GM18526 (cell line): ENCODE results near the gene INTS2.

Source experiments
- POLR2A ChIP-seq: IDR thresholded peaks from 3 replicates; pipeline ENCODE4 v1.6.1; 2011; ENCODE audit not compliant: insufficient read length; ENCODE audit errors: extremely low read depth

Gene INTS2

GRCh38 chr17:61836266-61837174 lies 91.3 kb downstream of the INTS2 start:
- no peak for TF ChIP-seq POLR2A

- TF ChIP-seq POLR2A = no peak
These were observed 92.2 kb downstream of the INTS2 start for GRCh38 chr17:61835606-61836005.

- no peak for TF ChIP-seq POLR2A
These were observed 93.2 kb downstream of the INTS2 start for GRCh38 chr17:61834610-61835009.

DNA sequence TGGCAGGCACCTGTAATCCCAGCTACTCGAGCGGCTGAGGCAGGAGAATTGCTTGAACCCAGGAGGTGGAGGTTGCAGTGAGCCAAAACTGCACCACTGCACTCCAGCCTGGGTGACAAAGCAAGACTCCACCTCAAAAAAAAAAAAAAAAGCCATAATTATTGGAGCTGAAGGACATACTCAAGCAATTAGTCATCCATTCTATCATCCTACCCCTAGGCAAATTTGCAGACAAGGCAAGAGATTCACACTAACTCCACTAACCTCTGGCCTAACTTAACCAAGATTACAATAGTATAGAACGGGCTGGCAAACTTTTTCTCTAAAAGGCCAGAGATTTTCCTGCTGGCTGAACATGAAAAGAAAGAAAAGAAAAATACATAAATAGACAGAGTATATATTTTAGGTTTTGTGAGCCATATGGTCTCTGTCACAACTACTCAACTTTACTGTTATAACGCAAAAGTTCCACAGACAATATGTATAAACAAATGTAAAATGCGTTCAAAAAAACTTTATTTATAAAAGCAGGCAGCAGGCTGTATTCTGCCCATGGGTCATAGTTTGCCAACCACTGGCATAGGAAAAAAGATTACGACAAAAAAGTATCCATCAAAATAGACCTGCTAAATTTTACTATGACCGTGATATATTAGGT lies 94.1 kb downstream of the INTS2 start:
- TF ChIP-seq POLR2A = no peak

- no peak for TF ChIP-seq POLR2A
These were observed 95.3 kb downstream of the INTS2 start for GRCh38 chr17:61832463-61832862.

DNA sequence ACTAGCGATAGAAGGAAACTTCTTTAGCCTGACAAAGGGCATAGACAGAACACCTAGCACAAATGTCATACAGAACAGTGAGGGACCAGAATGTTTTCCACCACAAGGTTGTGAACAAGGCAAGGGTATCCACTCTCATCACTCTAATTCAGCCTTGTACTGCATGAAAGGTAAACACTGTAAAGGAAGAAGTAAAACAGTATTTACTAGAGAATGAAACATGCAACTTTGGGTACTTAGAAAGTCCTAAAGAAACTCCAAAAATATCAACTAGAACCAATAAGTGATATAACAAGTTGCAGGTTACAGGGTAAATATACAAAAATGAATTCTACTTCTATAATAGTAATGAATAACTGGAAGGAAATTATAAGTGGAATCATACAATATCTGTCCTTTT lies 96.7 kb downstream of the INTS2 start:
- no peak for TF ChIP-seq POLR2A

DNA sequence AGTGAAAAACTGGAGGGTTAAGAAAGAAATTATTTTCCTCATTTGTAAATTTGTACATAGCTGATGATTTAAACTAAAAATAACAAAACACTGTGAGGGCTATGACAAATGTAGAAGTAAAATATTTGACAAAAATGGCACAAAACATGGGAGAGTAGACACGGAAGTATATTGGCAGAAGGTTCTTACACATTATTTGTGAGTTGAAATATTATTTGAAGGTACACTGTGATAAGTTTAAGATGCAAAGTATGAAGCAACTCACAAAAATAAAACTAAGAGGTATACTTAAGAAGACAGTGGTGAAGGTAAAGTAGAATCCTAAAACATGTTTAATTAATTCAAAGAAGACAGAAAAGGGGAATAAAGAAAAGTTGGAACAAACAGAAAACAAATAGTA lies 99.1 kb downstream of the INTS2 start:
- TF ChIP-seq POLR2A = no peak

- no peak for TF ChIP-seq POLR2A
These were observed 100.0 kb downstream of the INTS2 start for GRCh38 chr17:61827649-61828395.

GRCh38 chr17:61825448-61826137 lies 102.2 kb downstream of the INTS2 start:
- no peak for TF ChIP-seq POLR2A

GRCh38 chr17:61822326-61823285 lies 105.2 kb downstream of the INTS2 start:
- TF ChIP-seq POLR2A = no peak

DNA sequence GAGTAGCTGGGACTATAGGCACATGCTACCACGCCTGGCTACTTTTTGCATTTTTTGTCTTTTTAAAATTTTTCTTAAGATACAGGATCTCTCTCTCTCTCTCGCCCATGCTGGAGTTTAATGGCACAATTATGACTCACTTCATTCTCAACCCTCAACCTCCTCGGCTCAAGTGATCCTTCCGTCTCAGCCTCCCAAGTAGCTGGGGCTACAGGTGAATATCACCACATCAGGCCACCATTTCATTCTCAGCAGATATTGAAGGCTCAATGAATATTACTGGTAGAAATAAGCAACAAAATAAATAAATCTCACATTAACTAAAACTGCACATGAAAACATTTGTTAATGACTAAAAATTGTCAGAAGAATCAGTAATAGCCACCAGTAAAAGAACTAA lies 106.1 kb downstream of the INTS2 start:
- no peak for TF ChIP-seq POLR2A

GRCh38 chr17:61818225-61818624 lies 109.6 kb downstream of the INTS2 start:
- no peak for TF ChIP-seq POLR2A

- no peak for TF ChIP-seq POLR2A
These were observed 110.3 kb downstream of the INTS2 start for GRCh38 chr17:61817452-61817851.

DNA sequence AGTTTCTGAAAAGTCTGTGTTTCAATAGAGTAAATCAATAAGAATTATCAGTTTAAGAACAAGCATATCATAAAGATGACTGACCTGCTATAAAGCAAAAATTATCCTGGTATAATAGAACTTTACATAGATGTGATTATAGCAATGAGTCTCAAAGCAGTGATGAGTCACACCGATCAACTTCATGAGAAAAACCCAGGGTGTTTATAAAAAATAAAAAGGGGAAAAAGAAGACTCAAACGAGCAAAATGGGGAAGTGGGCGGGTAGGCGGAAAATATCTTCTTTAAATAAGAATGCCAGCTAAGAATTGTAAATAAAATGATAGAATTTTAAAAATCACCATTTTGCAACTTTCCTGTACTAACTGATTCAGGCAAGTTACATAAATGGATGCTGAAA lies 111.2 kb downstream of the INTS2 start:
- TF ChIP-seq POLR2A = no peak
